OCI-M1 (cell line): ENCODE results near the gene CFAP61.
A peak's percentile ranks its signal among the peaks of the same experiment; 100 is the strongest.

Experiments
- DNase-seq: peaks from one replicate; lab custom pipeline; 2025; lab: John Stamatoyannopoulos, UW

The CFAP61 gene

DNA sequence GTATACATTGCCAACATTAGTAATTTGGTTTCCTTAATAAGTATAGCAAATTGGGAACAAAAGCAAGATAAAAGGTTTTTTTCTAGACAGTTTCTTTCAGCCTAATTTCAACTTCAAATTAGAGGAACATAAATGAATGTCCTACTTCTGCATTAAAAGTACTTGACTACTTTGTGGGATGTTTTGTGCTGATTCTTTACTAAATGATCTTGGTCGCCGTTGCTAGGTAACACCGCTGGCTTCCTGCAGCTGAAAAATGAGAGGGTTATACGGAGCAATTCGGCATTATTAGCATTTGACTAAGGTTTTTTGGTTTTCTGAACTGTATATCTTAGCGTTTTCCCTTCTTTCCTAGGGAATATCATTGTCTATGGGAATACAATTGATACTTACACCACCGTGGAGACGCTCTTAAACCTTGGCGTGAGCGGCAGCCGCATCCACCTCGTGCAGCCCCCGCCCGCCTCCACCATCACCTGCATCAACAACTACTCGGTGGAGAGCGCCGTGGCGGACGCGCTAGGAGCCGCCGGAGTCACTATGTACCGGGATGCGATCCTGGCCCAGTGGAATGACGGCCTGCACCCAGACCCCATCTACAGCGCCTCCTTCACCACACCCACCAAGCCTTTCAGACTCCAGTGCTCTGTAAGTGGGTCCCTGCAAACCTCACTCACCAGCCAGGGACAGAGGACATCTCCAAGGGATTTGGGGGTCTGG, 224.6 kb downstream of the CFAP61 start:
- no peak for DNase-seq

DNA sequence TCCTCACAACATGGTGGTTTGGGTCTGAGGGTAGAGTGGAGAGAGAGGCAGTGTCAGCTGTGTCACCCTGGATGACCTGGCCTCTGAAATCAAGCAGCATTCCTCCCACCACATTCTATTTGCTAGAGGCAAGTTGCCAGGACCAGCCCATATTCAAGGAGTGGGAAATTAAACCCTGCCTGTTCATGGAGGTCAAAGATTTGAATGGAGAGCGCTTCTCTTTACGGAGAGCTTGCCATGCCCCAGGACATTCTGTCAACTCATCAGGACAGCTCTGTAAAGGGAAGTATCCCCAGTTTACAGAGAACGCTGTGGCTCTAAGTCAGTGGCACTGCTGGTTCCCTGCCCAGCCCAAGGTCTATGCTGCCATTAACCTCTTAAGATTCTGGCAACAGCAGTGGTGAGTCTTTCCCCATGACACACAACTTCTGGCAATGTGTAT, 225.6 kb downstream of the CFAP61 start:
- DNase-seq: no peak

DNA sequence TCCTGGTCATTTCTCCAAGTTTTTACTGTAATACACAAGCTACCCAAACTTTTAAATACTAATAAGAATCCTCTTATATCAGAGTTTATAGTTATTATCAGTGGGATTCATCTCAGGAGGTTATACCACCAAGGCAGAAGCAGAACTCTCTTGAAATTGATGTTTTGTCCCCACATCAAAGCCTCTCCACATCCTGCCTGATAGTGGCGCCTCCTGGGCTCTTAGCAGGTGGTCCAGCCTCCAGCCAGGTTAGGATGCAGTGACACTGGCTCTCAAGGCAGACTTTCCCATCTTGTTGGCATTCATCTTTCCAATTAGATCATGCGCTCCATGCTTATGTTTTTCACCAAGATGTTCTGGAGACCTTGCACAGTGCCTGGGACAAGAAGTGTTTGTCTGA, 233.7 kb downstream of the CFAP61 start:
- no peak for DNase-seq

DNA sequence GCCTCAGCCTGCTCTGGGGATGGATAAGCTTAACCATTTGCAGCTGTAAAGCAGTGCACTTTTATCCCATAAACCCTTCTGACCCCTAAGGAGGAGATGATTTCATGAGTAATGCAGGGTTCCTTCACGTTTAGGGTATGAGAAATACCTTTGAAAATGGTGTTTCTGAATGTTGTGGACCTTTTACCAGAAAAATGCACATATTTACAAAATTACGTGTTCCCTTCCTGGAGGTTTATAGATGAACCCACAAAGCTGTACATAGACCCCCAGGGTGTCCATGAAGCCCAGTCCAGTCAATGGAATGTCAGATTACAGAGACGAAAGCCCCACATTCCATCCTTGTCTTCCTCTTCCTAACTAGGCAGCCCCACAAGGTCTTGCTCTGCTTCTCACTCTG, 237.0 kb downstream of the CFAP61 start:
- no peak for DNase-seq

DNA sequence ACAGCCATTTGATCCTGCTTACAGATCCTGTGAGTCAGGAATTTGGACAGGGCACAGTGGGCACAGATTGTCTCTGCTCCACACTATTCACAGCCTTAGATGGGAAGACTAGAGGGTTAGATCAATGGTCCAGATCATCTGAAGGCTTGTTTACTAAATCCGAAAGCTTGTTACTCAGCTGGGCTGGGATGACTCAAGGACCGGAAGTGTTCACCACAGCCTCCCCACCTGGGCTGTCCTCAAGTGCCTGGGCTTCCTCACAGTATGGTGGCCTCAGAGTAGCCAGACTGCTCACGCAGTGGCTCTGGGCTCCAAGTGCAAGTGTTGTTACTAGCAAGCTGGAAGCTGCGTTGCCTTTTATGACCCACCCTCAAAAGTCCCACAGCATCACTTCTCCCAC, 240.1 kb downstream of the CFAP61 start:
- peak; percentile 2 for DNase-seq

DNA sequence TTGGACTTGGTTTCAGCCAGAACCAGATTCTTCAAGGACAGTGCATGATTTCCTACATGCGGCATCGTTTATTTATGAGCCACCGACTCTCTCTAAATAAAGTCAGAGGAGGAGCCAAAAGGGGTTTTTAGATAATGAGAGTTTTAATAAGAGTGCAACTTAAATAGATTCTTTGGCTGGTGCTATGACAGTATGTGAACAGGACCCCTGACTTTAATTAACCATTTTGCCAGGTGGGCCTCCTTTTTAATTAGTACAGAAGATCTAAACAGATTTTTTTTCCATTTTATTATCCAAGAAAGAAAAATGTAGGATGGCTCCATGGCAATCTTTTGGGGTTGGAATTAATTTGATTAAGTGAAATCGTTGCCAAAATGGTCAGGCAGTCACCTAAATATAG, 240.8 kb downstream of the CFAP61 start:
- no peak for DNase-seq

DNA sequence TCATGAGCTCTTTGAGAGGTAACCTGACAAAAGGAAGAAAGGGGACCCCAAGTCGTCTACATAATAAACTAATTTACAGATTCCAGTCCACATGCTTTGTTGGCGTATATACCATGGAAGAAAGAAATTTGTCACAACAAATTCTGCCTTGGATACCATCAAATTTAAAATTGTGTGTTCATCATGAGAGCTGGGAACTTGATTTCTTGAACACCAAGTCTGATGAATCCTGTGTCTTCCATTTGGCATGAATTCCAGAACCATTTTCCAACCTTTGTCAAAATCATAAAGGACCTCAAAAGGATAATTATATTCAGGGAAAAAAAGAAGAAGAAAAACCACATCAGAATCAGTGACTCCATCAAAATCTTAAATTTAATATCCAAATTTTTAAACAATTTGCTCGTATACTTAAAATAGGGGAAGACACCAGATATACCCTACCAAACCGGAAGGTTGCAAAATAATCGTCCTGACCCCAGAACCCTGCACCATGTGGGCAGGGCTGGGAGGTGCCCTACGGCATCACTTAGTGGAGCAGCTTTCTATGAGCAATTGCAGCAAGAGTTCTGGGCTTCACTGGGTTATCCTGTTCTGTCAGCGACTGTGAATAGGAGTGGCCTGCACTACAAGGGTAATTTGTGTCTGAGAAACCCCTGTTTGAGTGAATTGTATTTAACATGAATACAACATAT, 241.5 kb downstream of the CFAP61 start:
- no peak for DNase-seq

DNA sequence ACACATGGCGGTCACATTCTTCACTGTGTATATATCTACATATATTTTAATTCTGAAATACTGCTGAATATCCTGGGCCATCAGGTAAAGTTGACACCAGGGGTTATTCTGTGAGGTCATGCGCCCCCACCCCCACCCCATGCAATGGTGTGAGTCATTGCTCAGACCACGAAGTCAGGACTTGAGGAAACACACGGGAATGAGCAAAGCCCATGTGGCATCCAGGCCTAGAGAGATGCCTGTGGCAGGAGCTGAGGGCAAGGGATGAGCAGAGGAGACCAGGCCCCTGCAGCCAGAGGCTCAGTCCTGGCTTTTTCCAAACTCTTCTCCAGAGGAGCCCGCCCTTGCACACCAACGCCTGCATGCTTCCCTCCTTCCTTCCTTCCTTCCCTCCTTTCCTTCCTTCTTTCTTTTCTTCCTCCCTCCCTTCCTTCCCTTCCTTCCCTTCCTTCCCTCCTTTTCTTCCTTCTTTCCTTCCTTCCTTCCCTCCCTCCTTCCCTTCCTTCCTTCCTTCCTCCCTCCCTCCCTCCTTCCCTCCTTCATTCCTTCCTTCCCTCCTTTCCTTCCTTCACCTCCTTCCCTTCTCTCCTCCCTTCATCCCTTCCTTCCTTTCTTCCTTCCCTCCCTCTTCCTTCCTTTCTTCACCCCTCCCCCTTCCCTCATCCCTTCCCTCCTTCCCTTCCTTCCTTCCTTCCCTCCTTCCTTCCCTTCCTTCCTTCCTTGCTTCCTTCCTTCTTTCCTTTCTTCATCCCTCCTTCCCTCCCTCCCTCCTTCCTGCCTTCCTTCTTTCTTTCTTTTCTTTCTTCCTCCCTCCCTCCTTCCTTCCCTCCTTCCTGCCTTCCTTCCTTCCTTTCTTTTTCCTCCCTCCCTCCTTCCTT, 243.5 kb downstream of the CFAP61 start:
- DNase-seq: no peak

DNA sequence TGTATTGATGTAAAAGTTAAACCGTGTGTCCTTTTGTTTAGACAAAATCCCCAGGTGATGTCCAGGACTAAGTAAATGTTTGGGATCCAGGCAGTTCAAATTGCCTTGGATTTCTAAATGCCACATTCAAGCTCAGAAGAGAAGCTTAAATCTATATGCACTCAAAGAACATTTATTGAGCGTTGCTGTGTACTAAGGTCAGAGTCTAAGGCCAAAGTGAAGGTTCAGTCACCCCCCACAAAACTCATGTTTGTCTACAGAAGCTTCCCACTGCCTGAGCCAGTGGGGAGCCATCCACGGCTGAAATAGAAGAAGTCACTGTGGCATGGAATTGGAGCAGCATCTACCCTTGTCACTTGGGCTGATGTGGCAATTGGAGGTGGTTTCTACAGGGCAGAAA, 244.8 kb downstream of the CFAP61 start:
- DNase-seq: no peak

DNA sequence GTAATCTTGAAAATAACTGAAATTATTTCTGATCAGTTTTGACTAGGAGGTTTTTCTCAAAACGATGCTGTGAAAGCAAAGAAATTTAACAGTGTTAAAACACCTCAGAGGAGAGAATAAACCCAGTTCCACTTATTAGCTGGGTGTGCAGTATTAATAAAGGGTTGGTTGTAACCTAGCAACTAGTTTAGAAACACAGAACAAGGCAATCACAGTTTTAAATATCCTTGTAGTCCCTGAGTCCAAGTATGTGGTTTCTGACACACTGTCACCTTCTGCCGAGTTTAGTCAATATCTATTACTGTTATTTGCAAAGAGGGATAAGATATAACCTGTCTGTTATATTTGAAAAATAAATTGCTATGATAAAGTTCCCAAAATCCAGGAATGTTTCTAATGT, 245.4 kb downstream of the CFAP61 start:
- no peak for DNase-seq

DNA sequence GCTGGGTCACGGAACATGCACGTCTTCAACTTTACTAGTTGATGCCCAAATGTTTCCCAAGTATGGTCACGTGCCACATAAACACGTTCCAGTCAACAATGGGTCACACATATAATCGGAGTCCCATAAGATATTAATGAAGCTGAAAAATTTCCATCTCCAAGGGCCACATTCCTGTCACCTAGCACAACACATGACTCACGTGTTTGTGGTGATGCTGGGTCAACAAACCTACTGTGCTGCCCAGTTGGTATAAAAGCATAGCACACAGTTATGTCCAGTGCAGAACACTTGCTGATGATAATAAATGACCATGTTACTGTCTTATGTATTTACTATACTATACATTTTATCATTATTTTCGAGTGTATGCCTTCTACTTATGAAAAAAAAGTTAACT, 247.6 kb downstream of the CFAP61 start:
- DNase-seq: no peak

DNA sequence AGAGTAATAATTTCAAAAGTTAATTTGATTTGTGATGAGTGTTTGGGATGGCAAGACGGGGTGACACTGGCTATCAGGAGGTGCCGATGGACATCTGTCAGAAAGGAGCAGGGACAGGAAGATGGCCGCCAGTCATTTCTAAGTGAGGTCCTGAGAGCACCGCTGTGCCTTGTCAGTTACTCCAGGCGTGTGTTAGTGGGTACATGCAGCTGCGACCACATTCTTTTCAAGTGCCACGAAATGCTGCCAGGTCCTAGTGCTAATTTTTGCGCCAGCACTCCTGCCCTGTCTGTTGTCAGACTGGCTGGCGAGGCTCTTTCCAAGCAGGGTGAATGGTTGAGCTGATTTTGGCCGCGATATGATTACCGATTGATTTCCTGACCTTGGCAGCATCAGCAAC, 251.0 kb downstream of the CFAP61 start:
- DNase-seq: no peak

DNA sequence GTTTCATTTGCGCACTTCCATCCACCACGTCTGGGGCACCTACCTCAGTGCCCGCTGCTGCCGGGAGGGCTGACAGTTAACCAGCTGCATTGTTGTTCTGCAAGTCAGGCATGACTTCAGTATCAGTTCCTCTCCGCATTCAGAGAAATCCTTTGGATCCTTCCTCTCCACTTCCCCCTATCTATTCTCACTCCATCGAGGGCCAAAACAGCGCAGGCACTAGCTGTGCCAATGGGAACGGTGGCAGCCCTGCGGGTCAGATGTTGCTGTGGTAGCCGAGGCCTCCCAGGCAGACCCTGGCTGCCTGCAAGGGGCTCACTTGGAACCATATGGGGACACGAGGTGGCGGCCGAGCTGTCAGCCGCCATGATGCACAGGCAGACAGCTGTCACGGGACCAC, 251.4 kb downstream of the CFAP61 start:
- DNase-seq: no peak

DNA sequence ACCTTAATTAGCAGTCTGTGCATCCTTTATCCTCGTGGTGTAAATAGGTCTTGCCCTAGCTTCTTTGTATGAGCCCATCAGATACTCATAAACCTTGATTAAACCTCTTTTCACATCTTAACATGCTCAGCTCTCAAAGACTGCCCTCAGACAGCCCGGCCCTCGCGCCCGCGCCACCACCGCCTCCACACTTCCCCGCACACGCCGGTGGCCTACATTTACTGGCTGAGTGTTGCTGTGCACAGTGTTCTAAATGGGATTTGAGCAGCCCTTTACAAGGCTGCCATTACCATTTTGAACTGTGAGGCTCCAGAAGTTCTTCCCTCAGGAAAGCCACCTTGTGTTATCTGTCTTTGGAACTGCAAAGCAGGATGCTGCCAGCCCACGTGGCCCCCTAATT, 252.6 kb downstream of the CFAP61 start:
- no peak for DNase-seq

DNA sequence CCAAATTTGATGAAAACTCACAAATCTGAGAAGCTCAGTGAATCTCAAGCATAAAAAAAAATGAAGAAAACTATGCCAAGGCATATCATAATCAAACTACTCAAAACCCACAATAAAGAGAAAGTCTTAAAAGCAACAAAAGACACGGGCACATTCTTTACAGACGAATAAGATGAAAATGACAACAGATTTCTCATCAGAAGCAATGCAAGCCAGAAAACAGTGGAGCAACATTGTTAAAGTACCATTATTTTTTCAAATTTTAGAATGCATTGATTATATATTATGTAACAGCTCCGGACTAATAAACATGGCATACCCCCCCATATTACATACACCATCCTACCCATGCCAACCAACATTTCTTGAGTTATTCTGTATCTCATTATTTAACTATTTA, 260.2 kb downstream of the CFAP61 start:
- DNase-seq: no peak

DNA sequence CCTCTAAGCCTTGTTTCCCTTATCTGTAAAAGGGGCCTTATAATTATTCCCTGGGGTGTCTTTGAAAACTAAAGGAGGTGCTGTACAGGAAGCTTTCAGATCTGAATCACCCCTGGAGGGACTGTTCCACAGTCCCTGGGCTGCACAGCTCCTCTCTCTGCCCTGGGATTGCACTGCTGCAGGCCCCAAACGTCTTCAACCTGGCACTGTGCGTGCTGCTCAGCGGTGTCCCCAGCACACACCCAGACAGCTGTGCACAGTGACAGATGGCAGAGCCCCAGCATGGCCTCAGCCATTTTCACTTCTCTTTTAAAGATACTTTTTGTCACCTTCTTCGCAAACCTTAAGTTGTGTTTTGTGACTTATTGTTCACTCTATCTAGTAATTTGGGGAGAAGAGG, 264.9 kb downstream of the CFAP61 start:
- DNase-seq: no peak

DNA sequence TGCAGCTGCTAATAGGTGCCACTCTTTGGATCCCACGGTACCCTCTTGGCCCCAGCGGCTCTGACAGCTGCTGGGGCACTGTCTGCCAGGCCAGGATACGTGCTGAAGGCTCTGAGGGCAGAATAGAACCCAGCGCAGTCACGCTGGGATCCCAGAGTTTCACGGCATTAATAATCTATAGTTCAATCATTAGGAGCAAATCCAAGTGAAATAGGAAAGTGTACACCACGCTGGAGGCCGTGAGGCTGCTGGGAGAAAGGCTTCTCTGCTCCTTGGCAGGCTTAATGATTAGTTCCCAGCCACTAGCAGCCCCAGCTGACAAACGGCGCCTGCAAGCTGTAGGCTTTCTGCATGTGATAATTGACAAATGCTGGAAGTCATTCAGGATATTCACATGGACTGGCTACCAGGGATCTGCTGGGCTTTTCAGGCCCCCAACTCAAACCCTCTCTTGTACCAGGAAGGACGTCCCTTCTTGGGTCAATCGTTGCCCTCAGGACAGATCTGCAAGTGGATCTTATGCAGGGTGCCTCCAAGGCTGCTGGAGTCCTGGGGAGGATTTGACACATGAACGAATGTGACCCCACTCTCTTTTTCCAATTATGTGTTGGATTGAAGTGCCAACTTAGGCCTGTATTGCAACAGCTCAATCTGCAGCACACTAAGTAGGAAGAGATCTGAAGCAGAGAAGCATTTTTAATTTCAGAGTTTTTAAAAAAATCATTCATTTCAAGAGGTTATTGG, 265.5 kb downstream of the CFAP61 start:
- DNase-seq: no peak

DNA sequence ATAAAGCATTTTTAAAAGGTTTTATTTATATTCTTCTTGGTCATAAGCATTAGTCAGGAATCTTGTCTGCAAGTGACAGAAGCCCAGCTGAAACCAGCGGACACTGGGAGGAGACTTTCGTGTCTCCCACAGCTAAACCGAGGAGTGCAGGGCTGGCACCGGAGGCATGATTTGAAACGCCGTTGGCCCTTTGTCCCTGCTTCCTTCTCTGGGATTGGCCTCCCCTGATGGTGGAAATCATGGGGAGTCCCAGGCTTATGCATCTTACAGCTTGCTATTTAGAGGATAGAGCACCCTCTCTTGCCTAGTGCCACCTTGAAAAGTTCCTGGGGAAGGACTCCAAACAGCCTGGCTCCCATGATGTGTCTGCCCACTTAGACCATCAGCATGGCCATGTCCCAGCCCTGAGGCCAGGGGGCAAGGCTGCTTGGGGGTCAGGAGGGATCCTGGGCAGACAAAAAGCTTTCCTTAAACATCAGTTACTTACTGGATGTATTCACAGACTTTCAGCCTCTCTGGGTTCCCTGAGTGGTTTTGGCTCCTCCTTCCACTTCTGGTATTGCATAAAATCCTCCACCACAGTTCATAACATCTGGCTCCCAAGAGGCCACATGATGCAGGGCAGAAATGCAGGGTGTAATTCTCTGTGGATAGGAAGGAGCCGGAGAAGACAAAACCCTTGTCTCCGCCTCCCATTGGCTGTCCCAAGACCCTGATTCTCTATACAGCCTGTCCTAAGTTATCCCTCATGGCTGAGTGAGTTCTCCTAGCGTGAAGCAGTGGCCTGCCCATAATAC, 266.2 kb downstream of the CFAP61 start:
- no peak for DNase-seq

DNA sequence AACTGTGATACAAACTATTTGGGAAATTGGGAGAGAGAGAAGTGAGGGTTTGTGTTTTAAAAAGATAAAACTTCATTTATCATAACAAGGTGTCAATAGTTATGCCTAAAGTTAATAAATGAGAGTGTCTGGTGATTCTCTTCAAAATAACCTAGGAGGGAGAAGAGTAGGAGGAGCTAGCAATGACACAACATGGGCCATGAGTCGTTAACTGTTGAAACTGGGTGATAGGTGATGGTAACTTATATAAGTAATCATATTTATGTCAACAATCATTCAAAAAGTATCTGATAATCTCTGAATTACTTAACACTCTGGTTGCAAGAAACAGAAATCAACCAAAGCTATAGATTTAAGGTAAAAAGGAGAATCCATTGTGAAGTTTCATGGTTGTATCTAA, 268.8 kb downstream of the CFAP61 start:
- DNase-seq: no peak

DNA sequence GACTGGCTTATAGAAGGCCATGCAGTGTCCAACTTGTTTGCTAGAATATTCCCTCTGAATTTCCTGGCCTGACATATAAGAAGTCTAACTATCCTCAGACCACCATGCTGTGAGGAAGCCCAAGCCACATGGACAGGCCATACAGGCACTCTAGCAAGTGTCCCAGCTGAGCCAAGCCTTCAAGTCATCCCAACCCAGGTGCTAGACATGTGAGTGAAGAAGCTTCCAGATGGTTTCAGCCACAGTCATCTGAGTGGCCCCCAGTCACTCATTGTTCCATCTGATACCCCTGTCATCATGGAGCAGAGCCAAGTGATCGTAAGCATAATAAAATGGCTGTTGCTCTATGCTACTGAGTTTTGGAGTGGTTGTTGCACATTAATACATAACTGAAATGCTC, 269.6 kb downstream of the CFAP61 start:
- DNase-seq: no peak

DNA sequence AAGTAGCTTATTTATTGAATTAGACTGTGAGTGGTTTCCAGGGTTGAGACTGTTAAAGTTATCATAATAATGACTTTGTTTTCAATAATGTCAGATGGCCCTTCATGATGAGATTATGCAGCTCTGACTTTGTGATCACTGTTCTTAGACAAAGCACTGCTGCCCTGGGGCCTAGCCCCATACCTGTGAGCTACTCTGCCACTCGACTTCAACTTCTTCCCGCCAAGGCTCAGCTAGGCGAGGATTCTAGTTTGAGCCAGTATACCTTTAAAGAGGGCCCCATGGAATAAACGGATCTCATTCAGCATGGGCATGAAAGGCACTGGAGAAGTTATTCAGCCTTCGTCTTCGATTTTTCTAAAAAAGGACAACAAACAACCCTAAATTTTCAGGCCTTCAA, 270.6 kb downstream of the CFAP61 start:
- DNase-seq: no peak
